Pulmonary artery endothelial cell (primary cell): ENCODE measurements around the gene KLHDC8A. TPM values are rescaled to one million over a fixed set of nuclear protein-coding genes. Genes with fewer than 3 reads are reported as not detected.
"Not testable (repeated sequence)": the region's sequence is repeated elsewhere in the genome, so short reads cannot be mapped to it uniquely, and the experiment has no call there.

Source experiments
- DNase-seq: peaks from one replicate; pipeline ENCODE4 v3.0.0-alpha.2; 2011; ENCODE audit warnings: low read depth, low spot score
- total RNA-seq: library from RNA; depleted of rRNA; stranded (reverse); fragments of >200 nt; gene quantifications from 2 replicates; pipeline ENCODE4 v1.2.3, GENCODE V29; 2014

KLHDC8A gene
- total RNA-seq, 1 donor from 2014 or later = not detected

- DNase-seq = no peak
Observed at GRCh38 chr1:205371871-205372660, 15.3 kb upstream of the KLHDC8A start.

- DNase-seq = no peak
Observed at GRCh38 chr1:205370780-205371179, 14.1 kb upstream of the KLHDC8A start.

GRCh38 chr1:205369701-205370123, 13.0 kb upstream of the KLHDC8A start:
- DNase-seq = no peak

GRCh38 chr1:205368478-205368877, 11.8 kb upstream of the KLHDC8A start:
- DNase-seq = no peak

- DNase-seq = no peak
Observed at GRCh38 chr1:205365945-205366463, 9.3 kb upstream of the KLHDC8A start.

GRCh38 chr1:205365086-205365485, 8.4 kb upstream of the KLHDC8A start:
- not testable (repeated sequence) for DNase-seq

GRCh38 chr1:205360891-205361290, 4.2 kb upstream of the KLHDC8A start:
- no peak for DNase-seq

- DNase-seq = no peak
Observed at GRCh38 chr1:205359771-205360565, 3.2 kb upstream of the KLHDC8A start.

- no peak for DNase-seq
Observed at GRCh38 chr1:205358579-205358978, 1.9 kb upstream of the KLHDC8A start.

- no peak for DNase-seq
Observed at GRCh38 chr1:205357567-205357966, 845 bp upstream of the KLHDC8A start.

GRCh38 chr1:205355075-205355453, 1.7 kb downstream of the KLHDC8A start:
- DNase-seq = no peak

- peak; percentile 22 for DNase-seq
Observed at GRCh38 chr1:205354259-205355074, 2.3 kb downstream of the KLHDC8A start.

- DNase-seq = no peak
Observed at GRCh38 chr1:205353612-205354011, 3.1 kb downstream of the KLHDC8A start.

- DNase-seq = no peak
Observed at GRCh38 chr1:205353191-205353590, 3.5 kb downstream of the KLHDC8A start.

GRCh38 chr1:205351984-205352713, 4.6 kb downstream of the KLHDC8A start:
- DNase-seq = no peak

GRCh38 chr1:205350691-205351141, 6.0 kb downstream of the KLHDC8A start:
- no peak for DNase-seq

- DNase-seq = no peak
Observed at GRCh38 chr1:205350124-205350523, 6.6 kb downstream of the KLHDC8A start.

GRCh38 chr1:205348554-205349487, 7.9 kb downstream of the KLHDC8A start:
- DNase-seq = no peak

- no peak for DNase-seq
Observed at GRCh38 chr1:205346956-205347574, 9.7 kb downstream of the KLHDC8A start.
